Right hindlimb (tissue), 1 donor: ENCODE results near the gene KLF11.
"Not testable (repeated sequence)": the region's sequence is repeated elsewhere in the genome, so short reads cannot be mapped to it uniquely, and the experiment has no call there.

Experiments used
- DNase-seq: peaks from one replicate; pipeline ENCODE4 v3.0.0-alpha.2; 2018

The KLF11 gene

DNA sequence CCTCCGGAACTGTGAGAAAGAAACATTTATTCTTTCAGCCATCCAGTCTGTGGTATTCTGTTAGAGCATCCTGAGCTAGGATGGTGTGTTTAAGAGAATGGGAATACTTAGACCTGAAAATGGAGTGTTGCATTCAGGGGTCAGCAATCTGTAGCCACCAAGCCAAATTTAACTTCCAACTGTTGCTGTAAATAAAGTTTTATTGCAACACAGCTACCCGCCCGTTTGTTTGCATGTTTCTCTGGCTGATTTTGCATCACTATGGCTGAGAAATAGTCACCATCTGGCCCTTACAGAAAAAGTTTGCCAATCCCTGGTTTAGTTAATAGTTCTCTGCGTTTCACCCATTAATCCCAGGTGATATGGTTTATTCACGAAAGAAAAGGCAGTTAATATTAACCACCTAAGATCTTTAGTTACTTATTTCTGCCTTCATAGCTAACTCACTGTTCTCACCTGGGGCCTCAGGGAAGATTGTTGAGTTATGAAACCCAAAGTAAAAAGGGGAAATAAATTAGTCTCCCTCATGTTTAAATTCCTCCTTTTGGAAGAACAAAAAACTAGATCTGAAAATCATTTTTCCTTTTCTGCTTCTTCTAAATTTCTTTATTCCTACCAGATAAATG is 46.3 kb downstream of the KLF11 start:
- no peak for DNase-seq

DNA sequence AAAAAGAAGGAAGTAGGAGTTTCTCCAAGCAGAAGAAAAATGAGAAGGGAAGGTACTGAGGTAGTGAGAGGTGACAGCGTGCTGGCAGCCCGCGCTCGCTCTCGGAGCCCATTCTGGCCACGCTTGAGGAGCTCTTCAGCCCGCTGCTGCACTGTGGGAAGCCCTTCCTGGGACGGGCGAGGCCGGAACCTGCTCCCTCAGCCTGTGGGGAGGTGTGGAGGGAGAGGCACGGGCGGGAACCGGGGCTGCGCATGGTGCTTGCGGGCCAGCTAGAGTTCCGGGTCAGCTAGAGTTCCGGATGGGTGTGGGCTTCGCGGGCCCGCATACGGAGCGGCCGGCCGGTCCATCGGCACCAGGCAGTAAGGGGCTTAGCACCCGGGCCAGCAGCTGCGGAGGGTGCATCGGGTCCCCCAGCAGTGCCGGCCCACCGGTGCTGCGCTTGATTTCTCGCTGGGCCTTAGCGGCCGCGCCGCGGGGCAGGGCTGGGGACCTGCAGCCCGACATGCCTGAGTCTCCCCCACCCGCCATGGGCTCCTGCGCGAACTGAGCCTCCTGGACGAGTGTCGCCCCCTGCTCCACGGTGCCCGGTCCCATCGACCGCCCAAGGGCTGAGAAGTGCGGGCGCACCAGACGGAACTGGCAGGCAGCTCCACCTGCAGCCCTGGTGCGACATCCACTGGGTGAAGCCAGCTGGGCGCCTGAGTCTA is 48.0 kb downstream of the KLF11 start:
- DNase-seq = no peak

GRCh38 chr2:10091889-10092244 is 48.5 kb downstream of the KLF11 start:
- not testable (repeated sequence) for DNase-seq

GRCh38 chr2:10094271-10094814 is 51.0 kb downstream of the KLF11 start:
- DNase-seq = no peak

DNA sequence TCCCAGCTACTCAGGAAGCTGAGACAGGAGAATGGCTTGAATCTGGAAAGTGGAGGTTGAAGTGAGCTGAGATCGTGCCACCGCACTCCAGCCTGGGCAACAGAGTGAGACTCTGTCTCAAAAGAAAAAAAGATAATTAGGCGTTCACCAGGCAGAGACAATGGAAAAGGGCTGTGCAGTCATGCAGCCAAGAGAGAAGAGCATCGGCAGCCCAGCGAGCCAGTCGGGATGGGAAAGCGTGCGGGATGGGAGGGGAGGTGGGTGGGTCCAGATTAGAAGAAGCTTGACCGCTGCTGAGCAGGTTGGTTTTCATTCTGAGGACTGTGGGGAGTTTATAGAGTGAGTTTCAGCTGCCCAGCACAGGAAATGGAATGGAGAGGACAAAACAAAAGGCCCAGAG is 51.8 kb downstream of the KLF11 start:
- no peak for DNase-seq

- no peak for DNase-seq
These were observed 53.3 kb downstream of the KLF11 start for GRCh38 chr2:10096641-10097040.

GRCh38 chr2:10097352-10098148 is 54.2 kb downstream of the KLF11 start:
- DNase-seq = peak; percentile 73

GRCh38 chr2:10101491-10101890 is 58.1 kb downstream of the KLF11 start:
- DNase-seq = no peak

DNA sequence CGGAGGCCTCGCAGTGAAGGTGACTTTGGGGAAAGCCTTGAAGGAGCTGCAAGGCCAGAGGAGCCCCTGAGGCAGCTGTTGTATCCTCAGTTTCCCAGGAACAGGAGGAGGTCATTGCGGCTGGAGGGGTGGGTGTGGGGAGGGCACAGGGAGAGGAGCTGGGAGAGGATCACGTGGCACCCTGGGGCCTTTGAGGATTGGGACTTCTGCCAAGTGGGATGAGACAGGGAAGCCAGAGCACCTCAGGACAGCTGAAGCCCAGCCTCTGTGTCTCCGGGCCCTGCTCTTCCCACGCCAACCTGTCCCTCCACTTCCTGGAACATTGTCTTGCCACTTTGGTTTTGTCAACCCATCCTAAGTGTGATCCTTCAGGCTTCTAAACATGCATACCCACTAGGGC is 59.8 kb downstream of the KLF11 start:
- no peak for DNase-seq
